Activated effector memory CD4-positive, alpha-beta T cell treated with Interleukin-2 at 50 U/mL for 16 hours (primary cell): ENCODE measurements around the gene LYSMD4.

Experiments
- DNase-seq: peaks from one replicate; pipeline ENCODE4 v3.0.0-alpha.2; 2020

Gene LYSMD4

DNA sequence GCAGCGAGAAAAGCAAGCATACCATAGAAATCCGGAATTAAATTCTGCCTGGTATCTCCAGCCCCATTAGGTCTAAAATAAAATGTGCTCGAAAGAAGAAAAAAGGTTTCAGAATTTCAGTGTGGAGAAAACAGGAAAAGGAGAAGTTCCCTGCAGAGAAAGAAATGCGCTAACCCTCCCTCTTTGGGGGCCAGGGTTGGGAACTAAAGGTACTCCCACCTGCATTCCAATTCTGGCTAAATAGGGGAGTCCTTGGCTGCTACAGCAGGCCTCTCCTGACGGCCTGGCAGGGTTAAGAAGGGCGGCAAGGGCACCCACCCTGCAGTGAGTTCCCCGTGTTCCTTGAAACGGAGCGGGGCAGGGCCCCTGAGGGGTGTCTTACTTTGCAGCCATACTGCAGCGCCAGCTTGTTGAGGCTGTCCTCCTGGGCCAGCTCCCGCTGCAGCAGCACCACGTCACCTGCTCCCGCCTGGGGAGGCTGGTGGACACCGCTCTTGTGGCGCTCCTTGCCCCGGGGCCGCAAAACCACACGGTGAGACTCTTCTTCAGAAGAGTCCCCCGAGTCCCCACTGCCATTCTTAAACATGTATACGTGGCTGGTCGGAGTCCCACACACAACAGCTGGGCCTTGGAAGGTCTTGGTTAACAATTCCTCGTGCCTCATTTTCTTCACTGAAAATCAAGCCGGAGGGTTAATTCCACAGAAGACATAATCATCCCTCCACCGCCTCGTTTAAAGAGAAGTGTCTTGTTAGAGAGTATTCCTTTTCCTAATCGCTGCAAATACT, 1.7 kb downstream of the LYSMD4 start:
- DNase-seq, result no peak

DNA sequence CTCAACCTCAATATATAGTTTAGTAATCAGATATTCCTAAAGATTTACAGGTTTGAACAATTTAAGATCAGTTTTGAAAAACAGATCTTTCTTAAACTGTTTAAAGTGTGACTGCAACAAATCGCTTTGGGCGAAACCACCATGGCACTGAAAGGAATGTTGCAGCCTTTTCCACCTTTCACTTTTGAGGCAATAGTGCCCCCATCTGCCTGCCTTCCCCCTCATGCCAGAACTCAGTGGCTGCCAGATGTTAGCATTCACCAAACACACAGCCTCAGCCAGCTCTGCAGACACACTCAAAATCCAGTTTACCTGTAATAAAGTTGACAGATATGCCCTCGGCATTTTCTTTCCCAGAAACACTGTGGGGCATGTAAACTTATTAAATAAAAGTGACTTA, 3.3 kb downstream of the LYSMD4 start:
- DNase-seq, result no peak

DNA sequence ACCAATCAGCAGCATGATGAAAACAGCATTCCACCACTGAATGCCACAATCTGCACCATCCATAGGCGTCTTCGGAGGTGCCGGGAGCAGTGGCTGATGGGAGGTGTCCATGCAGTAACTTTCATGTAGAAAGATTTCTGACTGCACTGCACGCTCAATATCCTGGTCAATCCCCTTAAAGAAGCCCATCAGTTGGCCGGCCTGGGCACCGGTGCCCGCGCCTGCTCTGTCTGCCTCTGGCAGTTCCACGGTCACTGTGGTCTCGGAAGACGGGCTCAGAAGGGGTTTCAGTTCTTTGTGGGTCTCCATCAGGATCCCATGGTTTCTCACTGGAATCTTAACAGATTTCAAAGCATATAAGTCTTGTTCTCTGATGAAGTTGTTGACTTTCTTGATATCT, 3.9 kb downstream of the LYSMD4 start:
- no peak for DNase-seq

- no peak for DNase-seq
Observed at GRCh38 chr15:99728916-99729315, 4.3 kb downstream of the LYSMD4 start.

GRCh38 chr15:99727733-99728132, 5.5 kb downstream of the LYSMD4 start:
- no peak for DNase-seq

DNA sequence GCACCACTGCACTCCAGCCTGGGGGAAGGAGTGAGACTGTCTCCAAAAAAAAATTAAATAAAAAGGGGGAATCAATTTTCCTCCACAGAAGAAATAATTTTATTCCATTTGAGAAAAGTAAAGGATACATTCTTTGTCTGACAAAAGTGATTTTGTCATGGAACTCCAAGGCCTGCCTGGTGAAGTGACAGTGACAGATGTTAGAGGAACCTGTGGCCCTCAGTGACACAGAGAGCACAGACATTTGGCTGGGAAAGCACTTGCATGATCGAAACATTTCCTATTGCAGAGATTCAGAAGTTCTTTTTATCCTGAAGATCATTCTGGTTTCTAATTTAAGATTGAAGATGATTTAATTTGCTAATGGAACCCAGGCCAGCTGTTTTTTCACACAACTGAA, 5.9 kb downstream of the LYSMD4 start:
- DNase-seq, result no peak

- no peak for DNase-seq
Observed at GRCh38 chr15:99726333-99726732, 6.9 kb downstream of the LYSMD4 start.

- no peak for DNase-seq
Observed at GRCh38 chr15:99722406-99722805, 10.8 kb downstream of the LYSMD4 start.

DNA sequence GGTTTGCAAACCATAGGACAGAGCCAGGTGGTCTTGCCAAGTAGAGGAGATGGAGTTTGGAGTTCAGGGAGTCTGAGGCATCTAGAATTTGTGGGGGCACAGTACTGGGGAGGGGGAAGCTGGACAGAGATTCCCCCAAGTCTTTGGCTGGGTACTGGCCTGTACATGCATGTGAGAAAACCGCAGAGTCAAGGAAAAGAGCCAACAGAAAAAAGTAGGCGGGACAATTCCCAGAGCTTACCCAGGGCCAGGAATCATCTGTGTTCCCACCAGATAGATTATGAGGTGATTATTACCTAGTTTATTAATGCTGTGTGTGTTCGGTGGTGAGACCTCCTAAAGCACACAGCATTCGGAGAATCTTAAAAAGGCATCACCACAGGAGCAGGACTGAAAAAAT, 11.3 kb downstream of the LYSMD4 start:
- no peak for DNase-seq

GRCh38 chr15:99721104-99721778, 12.0 kb downstream of the LYSMD4 start:
- DNase-seq, result no peak

DNA sequence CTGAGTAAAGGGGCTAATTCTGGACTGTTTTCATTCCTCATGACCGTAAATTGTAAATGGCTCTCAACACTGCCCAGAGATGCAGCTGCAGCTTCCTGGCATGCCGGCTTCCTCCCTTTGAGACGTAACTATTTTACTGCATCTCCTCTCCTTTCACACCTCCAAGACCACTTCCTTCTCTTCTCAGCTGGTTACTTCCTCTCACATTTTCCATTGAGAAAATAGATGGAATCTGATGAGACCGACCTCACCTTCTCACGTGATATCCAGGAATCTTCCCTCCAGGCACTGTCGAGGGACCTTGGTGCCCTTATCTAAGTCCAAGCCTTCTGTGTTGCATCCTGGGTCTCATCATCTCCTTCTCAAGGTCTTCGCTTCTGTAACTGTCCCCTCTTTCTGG, 12.7 kb downstream of the LYSMD4 start:
- no peak for DNase-seq

DNA sequence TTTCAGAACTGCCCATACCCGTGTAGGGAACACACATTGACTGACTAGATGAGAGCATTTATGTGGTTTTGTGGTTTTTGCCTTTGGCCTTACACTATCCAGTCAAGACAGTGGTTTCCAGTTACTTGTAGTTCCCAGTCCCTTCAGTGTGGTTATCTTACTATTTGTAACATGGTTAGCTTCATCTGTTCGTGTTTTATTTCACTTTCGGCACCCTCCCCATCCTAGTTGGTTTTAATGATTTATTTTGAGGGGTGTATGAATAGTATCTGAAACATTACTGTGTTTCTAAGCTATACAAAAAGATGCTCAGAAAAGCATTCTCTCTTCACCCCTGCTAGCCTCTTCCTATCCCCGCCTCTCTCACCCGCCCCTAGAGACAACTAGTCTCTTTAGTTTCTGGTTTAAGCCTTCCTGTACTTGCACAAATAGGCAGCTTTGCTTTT, 14.1 kb downstream of the LYSMD4 start:
- no peak for DNase-seq

- DNase-seq, result no peak
Observed at GRCh38 chr15:99718421-99718820, 14.8 kb downstream of the LYSMD4 start.

DNA sequence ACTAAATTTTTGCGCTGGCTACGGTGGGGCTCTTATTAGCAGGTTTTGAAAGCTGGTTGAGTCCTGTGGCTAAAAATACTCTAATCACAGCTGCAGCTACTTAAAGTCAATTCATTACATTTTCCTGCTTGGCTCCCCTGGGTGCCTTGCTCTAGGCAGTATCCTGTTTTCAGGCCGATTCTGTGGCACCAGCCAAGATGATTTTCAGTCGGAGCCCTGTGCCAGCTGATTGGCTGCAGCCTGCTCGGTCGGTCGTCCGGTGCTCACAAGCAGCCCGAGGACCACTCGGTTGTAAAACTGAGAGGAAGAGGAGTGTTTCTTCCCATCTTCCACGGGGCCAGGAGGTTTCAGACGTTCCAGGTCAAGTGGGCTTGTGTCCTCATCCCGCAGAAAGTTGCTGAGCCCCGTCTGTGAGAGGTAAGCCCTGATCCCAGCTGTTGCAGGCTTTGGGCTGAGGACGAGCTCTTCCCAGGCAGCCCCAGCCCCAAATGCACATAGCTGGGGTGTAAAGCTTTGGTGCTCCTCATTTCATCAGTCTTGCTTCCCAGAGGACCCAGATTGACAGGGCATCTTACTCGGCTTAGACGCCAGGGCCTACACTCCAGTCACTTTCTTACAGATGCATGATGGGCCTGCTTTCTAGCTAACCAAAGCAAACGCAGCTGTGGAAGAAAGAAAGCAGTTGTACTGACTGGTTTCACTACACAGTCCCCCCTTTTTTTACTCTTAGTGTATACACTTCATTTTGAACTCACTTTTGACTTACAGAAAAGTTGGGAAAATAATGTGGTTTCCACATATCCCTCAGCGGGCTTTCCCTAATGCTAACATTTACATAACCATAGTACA, 15.9 kb downstream of the LYSMD4 start:
- DNase-seq, result no peak

DNA sequence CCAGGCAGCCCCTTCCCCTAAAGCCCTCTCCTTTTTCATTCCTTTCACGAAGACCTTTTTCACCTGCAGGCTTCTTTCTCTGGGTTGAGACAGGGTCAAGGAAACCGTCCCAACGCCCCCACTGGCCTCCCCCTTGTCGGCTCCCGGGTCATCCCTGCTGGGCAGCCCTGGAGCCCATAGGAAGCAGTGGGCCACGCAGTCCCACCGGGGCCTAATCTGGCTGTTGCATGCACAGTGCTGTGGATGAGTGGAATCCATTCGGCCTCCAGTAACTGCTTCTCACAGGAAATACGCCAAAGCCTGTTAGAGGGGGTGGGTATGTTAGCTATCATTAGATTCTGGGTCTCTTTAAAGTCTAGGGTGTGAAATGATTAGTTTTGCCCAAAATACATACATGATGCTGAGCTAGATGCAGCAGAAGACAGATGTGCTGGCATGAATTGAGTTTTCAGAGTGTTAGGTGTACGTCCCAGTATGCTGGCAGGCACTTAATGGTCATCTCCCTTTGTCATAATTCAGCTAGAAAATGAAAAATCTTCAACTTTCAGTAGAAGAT, 16.6 kb downstream of the LYSMD4 start:
- DNase-seq, result no peak

DNA sequence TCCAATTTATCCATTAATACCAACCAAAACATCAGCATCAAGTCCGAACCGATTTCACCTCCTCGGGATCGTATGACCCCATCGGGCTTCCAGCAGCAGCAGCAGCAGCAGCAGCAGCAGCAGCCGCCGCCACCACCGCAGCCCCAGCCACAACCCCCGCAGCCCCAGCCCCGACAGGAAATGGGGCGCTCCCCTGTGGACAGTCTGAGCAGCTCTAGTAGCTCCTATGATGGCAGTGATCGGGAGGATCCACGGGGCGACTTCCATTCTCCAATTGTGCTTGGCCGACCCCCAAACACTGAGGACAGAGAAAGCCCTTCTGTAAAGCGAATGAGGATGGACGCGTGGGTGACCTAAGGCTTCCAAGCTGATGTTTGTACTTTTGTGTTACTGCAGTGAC, 20.8 kb downstream of the LYSMD4 start:
- DNase-seq, result no peak

DNA sequence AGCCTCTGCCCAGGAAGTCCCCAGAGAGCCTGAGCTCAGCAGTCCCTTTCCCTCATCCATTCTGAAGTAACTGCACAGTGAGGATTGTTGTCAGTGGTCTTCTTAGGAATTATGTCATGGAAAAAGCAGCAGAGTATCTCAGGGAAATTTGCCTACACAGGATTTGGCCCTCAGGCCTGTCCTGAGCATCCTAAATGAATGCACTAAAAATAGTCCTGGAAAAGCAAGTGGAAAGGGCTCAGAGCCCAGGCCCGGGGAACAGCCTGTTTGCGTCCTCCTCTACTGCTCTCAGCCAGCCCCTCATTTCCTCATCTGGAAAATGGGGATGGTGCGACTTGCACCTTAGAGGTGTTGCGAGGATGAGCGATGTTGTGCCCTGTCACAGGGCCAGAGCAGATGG, 21.6 kb downstream of the LYSMD4 start:
- no peak for DNase-seq

- DNase-seq, result no peak
Observed at GRCh38 chr15:99709243-99709986, 23.8 kb downstream of the LYSMD4 start.

GRCh38 chr15:99708563-99708962, 24.7 kb downstream of the LYSMD4 start:
- DNase-seq, result no peak

GRCh38 chr15:99707473-99708270, 25.6 kb downstream of the LYSMD4 start:
- DNase-seq, result no peak

DNA sequence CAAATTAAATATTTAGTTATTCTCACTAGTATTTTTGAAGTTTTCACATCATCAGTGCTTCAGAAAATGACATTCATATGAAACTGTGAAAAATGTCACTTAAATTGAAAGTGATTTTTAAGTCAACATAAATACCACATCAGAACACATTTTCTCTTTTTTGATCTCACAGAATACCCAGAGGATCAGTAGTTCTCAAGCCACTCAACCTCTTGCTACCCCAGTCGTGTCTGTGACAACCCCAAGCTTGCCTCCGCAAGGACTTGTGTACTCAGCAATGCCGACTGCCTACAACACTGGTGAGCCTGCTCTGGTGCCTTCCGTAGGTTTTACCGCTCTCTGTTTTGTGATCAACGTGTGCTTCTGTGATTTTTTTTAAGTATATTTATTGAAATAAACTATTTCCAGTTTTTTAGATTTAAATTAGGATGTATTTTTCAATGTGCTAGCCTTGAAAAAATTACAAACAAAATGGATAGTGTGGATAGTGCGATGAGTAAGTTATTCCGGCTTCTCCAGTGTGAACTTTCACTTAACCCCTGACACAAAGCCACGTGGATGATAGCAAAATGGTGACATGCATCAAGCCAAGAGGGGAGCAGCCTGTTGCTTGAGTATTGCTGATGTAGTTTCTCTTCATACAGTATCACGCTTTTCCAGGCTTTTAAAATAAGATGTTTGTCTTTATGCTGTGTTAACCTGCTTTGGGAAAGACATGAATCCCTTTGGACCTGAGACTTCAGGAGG, 26.5 kb downstream of the LYSMD4 start:
- DNase-seq, result no peak
